ENCODE data around the gene CFAP57.

CFAP57 gene

GRCh38 chr1:43222879-43223278 lies 50.7 kb downstream of the CFAP57 start:
- in situ Hi-C loops (cut with MboI; ENCODE audit: low sequenced_read_pairs): loop anchor here (10.0 kb wide), 1 partner anchor 192 kb away; no protein-coding TSS in a partner anchor

GRCh38 chr1:43225168-43225567 lies 53.0 kb downstream of the CFAP57 start:
- in situ Hi-C loops (cut with MboI; ENCODE audit: low sequenced_read_pairs): loop anchor here (10.0 kb wide), 1 partner anchor 190 kb away; no protein-coding TSS in a partner anchor

- in situ Hi-C loops (cut with MboI; ENCODE audit: low sequenced_read_pairs): loop anchor here (10.0 kb wide), 1 partner anchor 188 kb away; no protein-coding TSS in a partner anchor
Observed at GRCh38 chr1:43227143-43227764, 55.1 kb downstream of the CFAP57 start.

GRCh38 chr1:43229826-43230780 lies 58.0 kb downstream of the CFAP57 start:
- in situ Hi-C loops (cut with MboI; ENCODE audit: low sequenced_read_pairs): loop anchor here (10.0 kb wide), 1 partner anchor 185 kb away; no protein-coding TSS in a partner anchor

GRCh38 chr1:43232074-43232473 lies 59.9 kb downstream of the CFAP57 start:
- in situ Hi-C loops (cut with MboI; ENCODE audit: low sequenced_read_pairs): no loop called here

GRCh38 chr1:43232482-43232881 lies 60.4 kb downstream of the CFAP57 start:
- in situ Hi-C loops (cut with MboI; ENCODE audit: low sequenced_read_pairs): no loop called here

- in situ Hi-C loops (cut with MboI; ENCODE audit: low sequenced_read_pairs): no loop called here
Observed at GRCh38 chr1:43233631-43234030, 61.5 kb downstream of the CFAP57 start.

GRCh38 chr1:43234267-43234666 lies 62.1 kb downstream of the CFAP57 start:
- in situ Hi-C loops (cut with MboI; ENCODE audit: low sequenced_read_pairs): no loop called here

GRCh38 chr1:43235040-43235439 lies 62.9 kb downstream of the CFAP57 start:
- in situ Hi-C loops (cut with MboI; ENCODE audit: low sequenced_read_pairs): no loop called here

- in situ Hi-C loops (cut with MboI; ENCODE audit: low sequenced_read_pairs): no loop called here
Observed at GRCh38 chr1:43235451-43236121, 63.5 kb downstream of the CFAP57 start.

- in situ Hi-C loops (cut with MboI; ENCODE audit: low sequenced_read_pairs): no loop called here
Observed at GRCh38 chr1:43237121-43237520, 65.0 kb downstream of the CFAP57 start.

- in situ Hi-C loops (cut with MboI; ENCODE audit: low sequenced_read_pairs): no loop called here
Observed at GRCh38 chr1:43238085-43238484, 66.0 kb downstream of the CFAP57 start.

- in situ Hi-C loops (cut with MboI; ENCODE audit: low sequenced_read_pairs): no loop called here
Observed at GRCh38 chr1:43238991-43239469, 66.9 kb downstream of the CFAP57 start.

- in situ Hi-C loops (cut with MboI; ENCODE audit: low sequenced_read_pairs): no loop called here
Observed at GRCh38 chr1:43239484-43239883, 67.4 kb downstream of the CFAP57 start.

- in situ Hi-C loops (cut with MboI; ENCODE audit: low sequenced_read_pairs): no loop called here
Observed at GRCh38 chr1:43241413-43241836, 69.3 kb downstream of the CFAP57 start.

- in situ Hi-C loops (cut with MboI; ENCODE audit: low sequenced_read_pairs): no loop called here
Observed at GRCh38 chr1:43243299-43243698, 71.2 kb downstream of the CFAP57 start.

- in situ Hi-C loops (cut with MboI; ENCODE audit: low sequenced_read_pairs): no loop called here
Observed at GRCh38 chr1:43246466-43247213, 74.5 kb downstream of the CFAP57 start.

GRCh38 chr1:43247256-43247921 lies 75.3 kb downstream of the CFAP57 start:
- in situ Hi-C loops (cut with MboI; ENCODE audit: low sequenced_read_pairs): no loop called here

GRCh38 chr1:43250351-43250761 lies 78.2 kb downstream of the CFAP57 start:
- in situ Hi-C loops (cut with MboI; ENCODE audit: low sequenced_read_pairs): no loop called here

GRCh38 chr1:43251024-43251423 lies 78.9 kb downstream of the CFAP57 start:
- in situ Hi-C loops (cut with MboI; ENCODE audit: low sequenced_read_pairs): no loop called here
